K562 (cell line): ENCODE measurements around the gene CDR2L. TPM values are rescaled to one million over a fixed set of nuclear protein-coding genes. Genes with fewer than 3 reads are reported as not detected.

Experiments used
- DPF2 ChIP-seq: fragments of 450-650 bp; IDR thresholded peaks from 2 replicates; pipeline ENCODE4 v1.6.1; 2016
- E4F1 ChIP-seq: fragments of 250-450 bp; sonication (Bioruptor Pico); IDR thresholded peaks from 2 replicates; pipeline ENCODE4 v1.5.0; 2021; ENCODE audit warnings: mild to moderate bottlenecking, borderline replicate concordance
- ETS1 ChIP-seq: conservative IDR thresholded peaks from 2 replicates; pipeline ENCODE4 v1.6.1; 2011; ENCODE audit warnings: low read depth, mild to moderate bottlenecking, low read length; ENCODE audit not compliant: control insufficient read depth
- FOSL1 ChIP-seq: fragments of 200-800 bp; sonication (Bioruptor generic); conservative IDR thresholded peaks from 2 replicates; pipeline ENCODE4 v1.6.1; 2016; ENCODE audit warnings: missing genetic modification characterization, missing compliant biosample characterization
- NEUROD1 ChIP-seq: fragments of 150-350 bp; IDR thresholded peaks from 2 replicates; pipeline ENCODE4 v1.6.1; 2014; ENCODE audit warnings: borderline replicate concordance, low read length, low read depth; ENCODE audit not compliant: partially characterized antibody
- POLR2B ChIP-seq: fragments of 450-650 bp; IDR thresholded peaks from 2 replicates; pipeline ENCODE4 v1.6.1; 2018; ENCODE audit warnings: low read depth; ENCODE audit not compliant: partially characterized antibody
- RREB1 ChIP-seq: fragments of 250-450 bp; sonication (Bioruptor Pico); IDR thresholded peaks from 2 replicates; pipeline ENCODE4 v1.4.0; 2020
- STAT6 ChIP-seq: sonication (generic); formaldehyde crosslinking; IDR thresholded peaks from 2 replicates; pipeline ENCODE4 v1.8.1; 2023; ENCODE audit warnings: mild to moderate bottlenecking, missing genetic modification reagents
- USF1 ChIP-seq: sonication (generic); formaldehyde crosslinking; IDR thresholded peaks from 2 replicates; pipeline ENCODE4 v1.9.0; 2022; ENCODE audit warnings: mild to moderate bottlenecking, missing genetic modification reagents
- polyA plus RNA-seq, 8 experiments: library from polyadenylated mRNA; depleted of rRNA in 4 of 8; stranded (reverse) in 5 of 8; unstranded in 3 of 8; fragments of >200 nt; fragmentation: Nextera tagmentation in 2 of 8; fragmentation: Illumina TruSeq in 1 of 8; extraction: Ambion mirVana in 2 of 8; extraction: Trizol in 1 of 8; gene quantifications; 2 replicates each; pipeline versions ENCODE4 v1.2.1 to v1.2.3, GENCODE V29; 2011 to 2014; ENCODE audit warnings: inconsistent platforms in 1 of 8, missing spikeins in 1 of 8
- total RNA-seq, 7 experiments: library from RNA; depleted of rRNA in 6 of 7; stranded (reverse); fragments of >200 nt in 6 of 7; fragmentation: Illumina TruSeq in 2 of 7; extraction: Trizol in 2 of 7; gene quantifications; 2 replicates each; pipeline versions ENCODE4 v1.2.1 to v1.2.3, GENCODE V29; 2011 to 2021; ENCODE audit warnings: low replicate concordance in 1 of 7

CDR2L gene
- total and polyA plus RNA-seq, 9 of the 15 experiments (the other 6 are each of a cell fraction or from before 2014, with no cell fraction given) = 2.7 to 16.0 (median 7.3) TPM

GRCh38 chr17:75046407-75047289, 59.2 kb downstream of the CDR2L start, which contains the start of the genes ATP5PD and KCTD2 (continued):
- TF ChIP-seq RREB1 (CRISPR knock-in tag) (no peak), USF1 (0 out of 2 replicates have a peak, but pooled peaks have one; percentile 15), POLR2B (peak; percentile 91), ETS1 (no peak), FOSL1 (tag) (no peak), E4F1 (no peak), NEUROD1 (peak; percentile 96), DPF2 (0 out of 2 replicates have a peak, but pooled peaks have one; percentile 12), STAT6 (no peak)
